Measurements from ENCODE around the gene ITPR1. TPM values are rescaled to one million over a fixed set of nuclear protein-coding genes. Genes with fewer than 3 reads are reported as not detected.

Gene ITPR1
- total and polyA plus RNA-seq, 2 experiments from 2014 or later = 6.8 to 21.0 TPM

DNA sequence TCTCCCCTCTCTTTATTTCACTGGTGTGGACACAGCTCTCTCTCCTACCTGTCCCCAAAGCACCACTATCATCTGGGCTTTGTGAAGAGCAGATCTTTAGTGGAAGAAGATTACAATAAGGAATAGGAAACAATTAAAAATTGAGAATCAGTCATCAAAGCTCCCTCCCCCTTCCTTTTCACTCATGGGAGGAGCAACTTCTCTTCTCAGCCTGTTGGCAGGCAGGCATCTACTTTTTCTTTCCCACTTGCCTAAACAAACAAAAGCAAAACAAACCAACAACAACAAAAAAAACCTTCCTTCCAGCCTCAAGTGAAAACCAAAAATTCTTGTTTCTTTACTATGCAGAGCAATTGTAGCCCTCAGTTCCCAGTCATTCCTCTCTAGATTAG, 360.6 kb downstream of the ITPR1 start:
- H3K79me2 ChIP-seq (replicated peaks; ENCODE audit: insufficient read depth) = no peaks in the 10 kb centered on the region
- H3K4me3 ChIP-seq = no peak overlapping the region
- Mint-ChIP-seq H3K27me3 (ENCODE audit: insufficient read depth, low read depth, poor library complexity) (no peaks in the 10 kb centered on the region), H3K36me3 (ENCODE audit: low read depth) (peaks cover 3% of the 10 kb centered on the region; the same call in 1 of the 3 replicates), H3K27ac (no peak overlapping the region), H3K9me3 (no peaks in the 10 kb centered on the region), H3K4me1 (no peaks in the 10 kb centered on the region), H3K4me3 (no peak overlapping the region)
- no peaks in the 10 kb centered on the region for H4K20me1 ChIP-seq (replicated peaks; ENCODE audit: insufficient read depth)
- no peaks in the 10 kb centered on the region for H3F3A ChIP-seq (replicated peaks; ENCODE audit: low read depth)
- no peaks in the 10 kb centered on the region for H3K36me3 ChIP-seq (ENCODE audit: insufficient read depth)
- no peak overlapping the region for H3K27ac ChIP-seq (ENCODE audit: low read depth)
- DNase-seq (ENCODE audit: low spot score) = no peak
- H3K9me2 ChIP-seq (ENCODE audit: insufficient read depth) = no peaks in the 10 kb centered on the region
- no peak overlapping the region for H3K4me2 ChIP-seq
- TF ChIP-seq ZNF114 (CRISPR knock-in tag; IDR thresholded peaks at IDR 0.05) (no peak), JUNB (IDR thresholded peaks at IDR 0.05; ENCODE audit: unreplicated experiment) (no peak), ETS1 (IDR thresholded peaks at IDR 0.05) (no peak), EZH2phosphoT487 (IDR thresholded peaks at IDR 0.05; ENCODE audit: unreplicated experiment) (no peak), ZNF331 (CRISPR knock-in tag; IDR thresholded peaks at IDR 0.05; ENCODE audit: low read depth) (no peak), NANOG (IDR thresholded peaks at IDR 0.05; ENCODE audit: borderline replicate concordance) (no peak), CREB1 (CRISPR knock-in tag; IDR thresholded peaks at IDR 0.05; ENCODE audit: low read depth) (no peak), STAT1 (IDR thresholded peaks at IDR 0.05; ENCODE audit: unreplicated experiment) (no peak), EZH2 (IDR thresholded peaks at IDR 0.05; ENCODE audit: low read depth, unreplicated experiment) (no peak), CTCF (conservative IDR thresholded peaks at IDR 0.05; ENCODE audit: low read depth in 2 of 2) (no peak)
- TF ChIP-seq, protein P1, sequence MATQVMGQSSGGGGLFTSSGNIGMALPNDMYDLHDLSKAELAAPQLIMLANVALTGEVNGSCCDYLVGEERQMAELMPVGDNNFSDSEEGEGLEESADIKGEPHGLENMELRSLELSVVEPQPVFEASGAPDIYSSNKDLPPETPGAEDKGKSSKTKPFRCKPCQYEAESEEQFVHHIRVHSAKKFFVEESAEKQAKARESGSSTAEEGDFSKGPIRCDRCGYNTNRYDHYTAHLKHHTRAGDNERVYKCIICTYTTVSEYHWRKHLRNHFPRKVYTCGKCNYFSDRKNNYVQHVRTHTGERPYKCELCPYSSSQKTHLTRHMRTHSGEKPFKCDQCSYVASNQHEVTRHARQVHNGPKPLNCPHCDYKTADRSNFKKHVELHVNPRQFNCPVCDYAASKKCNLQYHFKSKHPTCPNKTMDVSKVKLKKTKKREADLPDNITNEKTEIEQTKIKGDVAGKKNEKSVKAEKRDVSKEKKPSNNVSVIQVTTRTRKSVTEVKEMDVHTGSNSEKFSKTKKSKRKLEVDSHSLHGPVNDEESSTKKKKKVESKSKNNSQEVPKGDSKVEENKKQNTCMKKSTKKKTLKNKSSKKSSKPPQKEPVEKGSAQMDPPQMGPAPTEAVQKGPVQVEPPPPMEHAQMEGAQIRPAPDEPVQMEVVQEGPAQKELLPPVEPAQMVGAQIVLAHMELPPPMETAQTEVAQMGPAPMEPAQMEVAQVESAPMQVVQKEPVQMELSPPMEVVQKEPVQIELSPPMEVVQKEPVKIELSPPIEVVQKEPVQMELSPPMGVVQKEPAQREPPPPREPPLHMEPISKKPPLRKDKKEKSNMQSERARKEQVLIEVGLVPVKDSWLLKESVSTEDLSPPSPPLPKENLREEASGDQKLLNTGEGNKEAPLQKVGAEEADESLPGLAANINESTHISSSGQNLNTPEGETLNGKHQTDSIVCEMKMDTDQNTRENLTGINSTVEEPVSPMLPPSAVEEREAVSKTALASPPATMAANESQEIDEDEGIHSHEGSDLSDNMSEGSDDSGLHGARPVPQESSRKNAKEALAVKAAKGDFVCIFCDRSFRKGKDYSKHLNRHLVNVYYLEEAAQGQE (IDR thresholded peaks at IDR 0.05; ENCODE audit: unreplicated experiment) = no peak
- no peaks in the 10 kb centered on the region for H3K27me3 ChIP-seq (ENCODE audit: insufficient read depth)
- H2AFZ ChIP-seq = no peak overlapping the region
- no peak for ATAC-seq
- H3K4me1 ChIP-seq (ENCODE audit: insufficient read depth) = no peaks in the 10 kb centered on the region

Data from GM23338 (cell line).